ENCODE data around the gene SPRR4.

SPRR4 gene

GRCh38 chr1:152951711-152952110 is 18.7 kb upstream of the SPRR4 start:
- H3K9me3 ChIP-seq (ENCODE audit: control insufficient read depth, insufficient read depth, low read depth, low read length) = peaks cover 7% of the 10 kb centered on the region; the same call in 1 of the 2 replicates

GRCh38 chr1:152953761-152954160 is 16.7 kb upstream of the SPRR4 start:
- Histone ChIP-seq H3K27me3 (ENCODE audit: control insufficient read depth, insufficient read depth, low read length) (peaks cover 25% of the 10 kb centered on the region; the same call in 1 of the 2 replicates), H3K9ac (ENCODE audit: low read length) (no peak overlapping the region), H3K4me1 (ENCODE audit: control insufficient read depth, insufficient read depth, low read length) (no peaks in the 10 kb centered on the region), H3K27ac (ENCODE audit: low read depth, low read length) (no peak overlapping the region), H3K4me3 (ENCODE audit: low read depth, low read length) (no peak overlapping the region), H3K9me3 (ENCODE audit: control insufficient read depth, insufficient read depth, low read depth, low read length) (peaks cover 7% of the 10 kb centered on the region; the same call in 1 of the 2 replicates), H3K36me3 (ENCODE audit: control insufficient read depth, insufficient read depth, low read length) (no peaks in the 10 kb centered on the region)

More at GRCh38 chr1:152951711-152952110, 18.7 kb upstream of the SPRR4 start:
- no peaks in the 10 kb centered on the region for H3K36me3 ChIP-seq (ENCODE audit: control insufficient read depth, insufficient read depth, low read length)
- H3K27me3 ChIP-seq (ENCODE audit: control insufficient read depth, insufficient read depth, low read length) = peaks cover 25% of the 10 kb centered on the region; the same call in 1 of the 2 replicates
- no peaks in the 10 kb centered on the region for H3K4me1 ChIP-seq (ENCODE audit: control insufficient read depth, insufficient read depth, low read length)
- no peak overlapping the region for H3K27ac ChIP-seq (ENCODE audit: low read depth, low read length)
- no peak overlapping the region for H3K9ac ChIP-seq (ENCODE audit: low read length)
- no peak overlapping the region for H3K4me3 ChIP-seq (ENCODE audit: low read depth, low read length)

- Histone ChIP-seq H3K4me1 (ENCODE audit: control insufficient read depth, insufficient read depth, low read length) (no peaks in the 10 kb centered on the region), H3K36me3 (ENCODE audit: control insufficient read depth, insufficient read depth, low read length) (no peaks in the 10 kb centered on the region), H3K9me3 (ENCODE audit: control insufficient read depth, insufficient read depth, low read depth, low read length) (peaks cover 7% of the 10 kb centered on the region; the same call in 1 of the 2 replicates), H3K4me3 (ENCODE audit: low read depth, low read length) (no peak overlapping the region), H3K27ac (ENCODE audit: low read depth, low read length) (no peak overlapping the region), H3K27me3 (ENCODE audit: control insufficient read depth, insufficient read depth, low read length) (peaks cover 25% of the 10 kb centered on the region; the same call in 1 of the 2 replicates), H3K9ac (ENCODE audit: low read length) (no peak overlapping the region)
These were observed 16.0 kb upstream of the SPRR4 start for GRCh38 chr1:152954436-152954835.

- no peaks in the 10 kb centered on the region for H3K4me1 ChIP-seq (ENCODE audit: control insufficient read depth, insufficient read depth, low read length)
- H3K4me3 ChIP-seq (ENCODE audit: low read depth, low read length) = no peak overlapping the region
- peaks cover 7% of the 10 kb centered on the region; the same call in 1 of the 2 replicates for H3K9me3 ChIP-seq (ENCODE audit: control insufficient read depth, insufficient read depth, low read depth, low read length)
- H3K36me3 ChIP-seq (ENCODE audit: control insufficient read depth, insufficient read depth, low read length) = no peaks in the 10 kb centered on the region
- no peak overlapping the region for H3K27ac ChIP-seq (ENCODE audit: low read depth, low read length)
- H3K27me3 ChIP-seq (ENCODE audit: control insufficient read depth, insufficient read depth, low read length) = peaks cover 11% of the 10 kb centered on the region; the same call in 1 of the 2 replicates
- no peak overlapping the region for H3K9ac ChIP-seq (ENCODE audit: low read length)
These were observed 12.9 kb upstream of the SPRR4 start for GRCh38 chr1:152957561-152957960.

GRCh38 chr1:152959273-152959672 is 11.2 kb upstream of the SPRR4 start:
- Histone ChIP-seq H3K9me3 (ENCODE audit: control insufficient read depth, insufficient read depth, low read depth, low read length) (no peaks in the 10 kb centered on the region; the same call in 1 of the 2 replicates), H3K9ac (ENCODE audit: low read length) (no peak overlapping the region), H3K27me3 (ENCODE audit: control insufficient read depth, insufficient read depth, low read length) (peaks cover 3% of the 10 kb centered on the region; the same call in 1 of the 2 replicates), H3K36me3 (ENCODE audit: control insufficient read depth, insufficient read depth, low read length) (no peaks in the 10 kb centered on the region), H3K4me1 (ENCODE audit: control insufficient read depth, insufficient read depth, low read length) (no peaks in the 10 kb centered on the region), H3K4me3 (ENCODE audit: low read depth, low read length) (no peak overlapping the region), H3K27ac (ENCODE audit: low read depth, low read length) (no peak overlapping the region)

GRCh38 chr1:152959801-152960451 is 10.5 kb upstream of the SPRR4 start:
- no peaks in the 10 kb centered on the region for H3K4me1 ChIP-seq (ENCODE audit: control insufficient read depth, insufficient read depth, low read length)
- peaks cover 6% of the 10 kb centered on the region; the same call in 1 of the 2 replicates for H3K27me3 ChIP-seq (ENCODE audit: control insufficient read depth, insufficient read depth, low read length)
- no peaks in the 10 kb centered on the region; the same call in 1 of the 2 replicates for H3K9me3 ChIP-seq (ENCODE audit: control insufficient read depth, insufficient read depth, low read depth, low read length)
- H3K9ac ChIP-seq (ENCODE audit: low read length) = no peak overlapping the region
- no peak overlapping the region for H3K27ac ChIP-seq (ENCODE audit: low read depth, low read length)
- no peaks in the 10 kb centered on the region for H3K36me3 ChIP-seq (ENCODE audit: control insufficient read depth, insufficient read depth, low read length)
- H3K4me3 ChIP-seq (ENCODE audit: low read depth, low read length) = no peak overlapping the region

- H3K27ac ChIP-seq (ENCODE audit: low read depth, low read length) = no peak overlapping the region
- no peak overlapping the region for H3K9ac ChIP-seq (ENCODE audit: low read length)
- H3K27me3 ChIP-seq (ENCODE audit: control insufficient read depth, insufficient read depth, low read length) = peaks cover 8% of the 10 kb centered on the region; the same call in 1 of the 2 replicates
- no peaks in the 10 kb centered on the region; the same call in 1 of the 2 replicates for H3K9me3 ChIP-seq (ENCODE audit: control insufficient read depth, insufficient read depth, low read depth, low read length)
- no peaks in the 10 kb centered on the region for H3K36me3 ChIP-seq (ENCODE audit: control insufficient read depth, insufficient read depth, low read length)
- no peak overlapping the region for H3K4me3 ChIP-seq (ENCODE audit: low read depth, low read length)
- no peaks in the 10 kb centered on the region for H3K4me1 ChIP-seq (ENCODE audit: control insufficient read depth, insufficient read depth, low read length)
These were observed 9.9 kb upstream of the SPRR4 start for GRCh38 chr1:152960452-152961044.

GRCh38 chr1:152961226-152961891 is 9.1 kb upstream of the SPRR4 start:
- Histone ChIP-seq H3K4me1 (ENCODE audit: control insufficient read depth, insufficient read depth, low read length) (no peaks in the 10 kb centered on the region), H3K9ac (ENCODE audit: low read length) (no peak overlapping the region), H3K36me3 (ENCODE audit: control insufficient read depth, insufficient read depth, low read length) (no peaks in the 10 kb centered on the region), H3K4me3 (ENCODE audit: low read depth, low read length) (no peak overlapping the region), H3K9me3 (ENCODE audit: control insufficient read depth, insufficient read depth, low read depth, low read length) (no peaks in the 10 kb centered on the region; the same call in 1 of the 2 replicates), H3K27ac (ENCODE audit: low read depth, low read length) (no peak overlapping the region), H3K27me3 (ENCODE audit: control insufficient read depth, insufficient read depth, low read length) (peaks cover 8% of the 10 kb centered on the region; the same call in 1 of the 2 replicates)

- Histone ChIP-seq H3K9me3 (ENCODE audit: control insufficient read depth, insufficient read depth, low read depth, low read length) (no peaks in the 10 kb centered on the region; the same call in 1 of the 2 replicates), H3K27ac (ENCODE audit: low read depth, low read length) (no peak overlapping the region), H3K4me1 (ENCODE audit: control insufficient read depth, insufficient read depth, low read length) (no peaks in the 10 kb centered on the region), H3K4me3 (ENCODE audit: low read depth, low read length) (no peak overlapping the region), H3K27me3 (ENCODE audit: control insufficient read depth, insufficient read depth, low read length) (peaks cover 8% of the 10 kb centered on the region; the same call in 1 of the 2 replicates), H3K36me3 (ENCODE audit: control insufficient read depth, insufficient read depth, low read length) (no peaks in the 10 kb centered on the region), H3K9ac (ENCODE audit: low read length) (no peak overlapping the region)
These were observed 7.5 kb upstream of the SPRR4 start for GRCh38 chr1:152962876-152963415.

GRCh38 chr1:152964536-152964935 is 5.9 kb upstream of the SPRR4 start:
- no peak overlapping the region for H3K9ac ChIP-seq (ENCODE audit: low read length)

More at GRCh38 chr1:152964536-152964935, 5.9 kb upstream of the SPRR4 start:
- H3K9me3 ChIP-seq (ENCODE audit: control insufficient read depth, insufficient read depth, low read depth, low read length) = no peaks in the 10 kb centered on the region; the same call in 1 of the 2 replicates
- H3K4me3 ChIP-seq (ENCODE audit: low read depth, low read length) = no peak overlapping the region
- no peaks in the 10 kb centered on the region for H3K36me3 ChIP-seq (ENCODE audit: control insufficient read depth, insufficient read depth, low read length)
- H3K4me1 ChIP-seq (ENCODE audit: control insufficient read depth, insufficient read depth, low read length) = no peaks in the 10 kb centered on the region
- no peak overlapping the region for H3K27ac ChIP-seq (ENCODE audit: low read depth, low read length)
- H3K27me3 ChIP-seq (ENCODE audit: control insufficient read depth, insufficient read depth, low read length) = peaks cover 8% of the 10 kb centered on the region; the same call in 1 of the 2 replicates

All from HUES6 (cell line).